ENCODE results near the gene TNIK.

- TF ChIP-seq EZH2 (IDR thresholded peaks at IDR 0.05; ENCODE audit: borderline replicate concordance, insufficient read depth, low read length, poor library complexity, severe bottlenecking) = no peak
- TF ChIP-seq EP300 (conservative IDR thresholded peaks at IDR 0.05; ENCODE audit: poor library complexity, severe bottlenecking) = no peak
- no peak for TF ChIP-seq REST (IDR thresholded peaks at IDR 0.05; ENCODE audit: borderline replicate concordance)
- no peak for TF ChIP-seq CTCF (IDR thresholded peaks at IDR 0.05; ENCODE audit: poor library complexity, severe bottlenecking)
Measured at GRCh38 chr3:171379961-171380483, 80.2 kb downstream of the TNIK start.
